Esophagus muscularis mucosa (tissue), 4 donors: Measurements from ENCODE around the gene ZBTB46.

Source experiments
- CTCF ChIP-seq, 3 experiments: fragments of 200-600 bp in 2 of 3; fragments of 450-650 bp in 1 of 3; sonication (generic) in 2 of 3; IDR thresholded peaks; one replicate each; pipeline ENCODE4 v1.5.1; 2017 to 2019; ENCODE audit warnings: antibody characterized with exemption in 3 of 3, mild to moderate bottlenecking in 2 of 3, moderate library complexity in 1 of 3
- EP300 ChIP-seq: sonication (generic); formaldehyde crosslinking; IDR thresholded peaks from one replicate; pipeline ENCODE4 v1.6.1; 2017; ENCODE audit warnings: antibody characterized with exemption
- POLR2A ChIP-seq: fragments of 450-650 bp; IDR thresholded peaks from one replicate; pipeline ENCODE4 v1.6.1; 2017; ENCODE audit warnings: antibody characterized with exemption, moderate library complexity, mild to moderate bottlenecking, low read depth
- POLR2AphosphoS5 ChIP-seq, 2 donors: sonication (generic); formaldehyde crosslinking; IDR thresholded peaks; one replicate each; pipeline ENCODE4 v1.6.1; 2017; ENCODE audit warnings: antibody characterized with exemption in 2 of 2

DNA sequence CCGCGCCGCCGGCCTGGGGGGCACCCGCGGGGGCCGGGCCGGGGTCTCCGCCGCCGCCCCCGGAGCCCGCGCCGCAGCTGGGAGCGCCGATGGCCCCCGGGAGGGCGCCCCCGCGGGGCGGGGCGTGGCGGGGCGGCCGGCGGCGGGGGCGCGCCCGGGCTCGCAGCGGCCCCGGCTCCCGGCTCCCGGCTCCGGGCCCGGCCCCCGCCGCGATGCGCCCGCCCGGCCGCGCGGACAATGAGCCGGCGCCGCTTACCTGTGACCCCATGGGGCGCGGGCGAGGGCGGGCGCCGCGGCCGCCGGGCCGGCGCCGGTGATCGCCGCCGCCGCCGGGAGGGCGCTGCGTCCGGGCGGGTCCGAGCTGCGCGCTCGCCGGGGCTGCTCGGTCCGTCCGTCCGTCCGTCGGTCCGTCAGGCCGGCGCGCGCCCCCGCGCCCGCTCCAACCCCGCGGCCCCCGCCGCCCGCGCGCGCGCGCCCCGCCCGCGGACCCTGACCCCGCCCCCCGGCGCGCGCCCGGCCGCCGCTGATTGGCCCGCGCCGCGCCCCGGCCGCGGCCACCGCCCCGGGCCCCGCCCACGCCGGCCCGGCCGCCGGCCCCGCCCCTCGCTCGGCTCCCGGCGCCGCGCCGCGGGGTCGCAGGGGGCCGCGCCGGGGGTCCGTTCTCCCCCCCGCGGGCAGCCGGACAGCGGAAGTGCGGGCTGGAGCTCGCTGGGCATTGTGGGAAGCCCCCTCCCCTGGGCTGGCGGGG is at the start of gene ZBTB46:
- TF ChIP-seq POLR2A (no peak), POLR2AphosphoS5 (IDR thresholded peaks at IDR 0.05) (no peak), CTCF (IDR thresholded peaks at IDR 0.05) (no peak), EP300 (no peak)
